Measurements from ENCODE around the gene PCSK6. TPM values are rescaled to one million over a fixed set of nuclear protein-coding genes. Genes with fewer than 3 reads are reported as not detected.

Gene PCSK6
- total RNA-seq, 1 experiment from 2014 or later: 2.9 TPM

DNA sequence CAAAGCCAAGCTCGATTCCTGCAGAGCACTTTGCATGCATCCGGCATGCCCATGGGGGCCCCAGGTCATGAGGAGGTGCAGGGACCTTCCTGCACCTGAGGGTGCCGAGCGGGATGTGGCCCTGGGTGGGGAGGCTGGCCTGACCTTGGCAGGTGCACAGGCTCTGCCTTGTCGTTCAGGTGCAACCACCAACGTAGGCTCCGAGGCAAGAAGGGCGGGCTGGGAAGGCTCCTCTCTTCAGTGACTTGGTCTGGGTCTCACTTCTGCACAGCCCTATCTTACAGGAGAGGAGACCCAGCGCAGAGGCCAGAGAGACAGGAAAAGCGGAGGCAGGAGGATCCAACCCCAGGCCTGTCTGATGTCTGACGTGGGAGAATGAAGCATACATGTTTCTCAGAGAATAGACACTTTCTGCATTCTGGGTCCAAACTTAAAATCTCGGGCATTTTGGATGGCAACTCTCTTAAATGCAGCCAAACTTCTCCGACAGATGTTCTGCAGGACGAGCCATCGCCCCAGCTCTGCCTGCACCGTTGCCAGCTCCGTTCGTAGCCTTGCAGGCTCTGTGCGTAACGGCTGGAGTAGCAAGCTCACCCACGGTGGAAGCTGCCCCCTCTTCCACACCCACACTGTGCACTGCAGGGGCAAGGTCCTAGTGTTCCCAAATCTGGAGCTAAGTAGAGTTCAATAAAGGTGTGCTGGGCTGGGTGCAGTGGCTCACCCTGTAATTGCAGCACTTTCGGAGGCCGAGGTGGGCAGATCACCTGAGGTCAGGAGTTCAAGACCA is 133.6 kb downstream of the PCSK6 start:
- DNase-seq (ENCODE audit: low spot score) (no peak), ATAC-seq (no peak)
- TF ChIP-seq FOXJ3 (CRISPR knock-in tag; IDR thresholded peaks at IDR 0.05; ENCODE audit: borderline replicate concordance): no peak
- no peak for TF ChIP-seq HMGA2 (CRISPR knock-in tag; IDR thresholded peaks at IDR 0.05)

DNA sequence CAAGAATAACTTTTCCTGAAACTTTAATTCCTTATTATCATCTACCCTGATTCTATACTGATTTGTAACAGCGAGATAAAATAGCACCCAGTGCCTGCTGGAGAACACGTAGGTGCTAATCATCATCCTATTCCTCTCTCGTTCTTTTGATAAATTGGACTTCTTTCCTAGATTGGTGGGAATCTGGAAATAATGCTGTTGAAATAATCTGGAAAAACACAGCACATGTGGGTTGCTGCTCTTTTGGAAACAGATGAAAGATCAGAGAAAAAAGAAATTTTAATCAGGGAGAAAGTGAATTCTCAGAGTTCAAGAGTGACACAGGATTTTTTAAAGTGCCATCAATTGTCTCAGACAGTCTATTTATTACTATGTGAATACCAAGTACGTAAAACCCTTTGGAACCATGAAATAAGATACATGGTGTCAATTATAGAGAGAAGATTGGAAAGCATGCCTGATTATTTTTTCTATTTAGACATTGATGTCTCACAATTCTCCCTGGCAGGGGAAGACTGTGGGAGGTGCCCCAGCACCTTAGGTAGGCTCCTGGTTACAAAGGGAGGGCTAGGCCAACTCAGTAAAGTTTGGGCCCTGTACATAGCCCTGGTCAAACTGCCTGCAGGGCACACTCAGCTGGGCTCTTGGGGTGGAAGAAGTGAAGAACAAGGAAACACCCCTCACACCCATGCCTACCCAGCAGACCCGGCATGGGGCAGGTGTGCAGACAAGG is 134.4 kb downstream of the PCSK6 start:
- Mint-ChIP-seq H3K9me3 (peaks cover 11% of the 10 kb centered on the region), H3K27me3 (ENCODE audit: low read depth) (peaks cover 3% of the 10 kb centered on the region; the same call in 1 of the 2 replicates), H3K4me1 (no peaks in the 10 kb centered on the region), H3K4me3 (no peak overlapping the region), H3K36me3 (no peaks in the 10 kb centered on the region), H3K27ac (no peak overlapping the region)
- no peak for TF ChIP-seq ZNF263 (CRISPR knock-in tag; IDR thresholded peaks at IDR 0.05; ENCODE audit: low read depth)
- ChIA-PET POLR2A (interaction anchor here (0.6 kb wide), 1 partner anchor 150 kb away, joined by 4 read pairs; no protein-coding TSS in a partner anchor), CTCF (interaction anchor here (1.3 kb wide), 1 partner anchor 34 kb away, joined by 3 read pairs; no protein-coding TSS in a partner anchor)
- ATAC-seq: no peak
- no peak for DNase-seq (ENCODE audit: low spot score)

More for the DNA sequence above, 133.6 kb downstream of the PCSK6 start:
- Mint-ChIP-seq H3K27ac (no peak overlapping the region; the same call in 1 of the 2 replicates), H3K27me3 (ENCODE audit: low read depth) (peaks cover 3% of the 10 kb centered on the region; the same call in 1 of the 2 replicates), H3K9me3 (peaks cover 11% of the 10 kb centered on the region), H3K4me1 (no peaks in the 10 kb centered on the region), H3K4me3 (no peak overlapping the region), H3K36me3 (no peaks in the 10 kb centered on the region)
- ChIA-PET POLR2A (interaction anchor here (0.6 kb wide), 1 partner anchor 150 kb away, joined by 4 read pairs; no protein-coding TSS in a partner anchor), CTCF (interaction anchor here (1.3 kb wide), 1 partner anchor 35 kb away, joined by 3 read pairs; no protein-coding TSS in a partner anchor)

DNA sequence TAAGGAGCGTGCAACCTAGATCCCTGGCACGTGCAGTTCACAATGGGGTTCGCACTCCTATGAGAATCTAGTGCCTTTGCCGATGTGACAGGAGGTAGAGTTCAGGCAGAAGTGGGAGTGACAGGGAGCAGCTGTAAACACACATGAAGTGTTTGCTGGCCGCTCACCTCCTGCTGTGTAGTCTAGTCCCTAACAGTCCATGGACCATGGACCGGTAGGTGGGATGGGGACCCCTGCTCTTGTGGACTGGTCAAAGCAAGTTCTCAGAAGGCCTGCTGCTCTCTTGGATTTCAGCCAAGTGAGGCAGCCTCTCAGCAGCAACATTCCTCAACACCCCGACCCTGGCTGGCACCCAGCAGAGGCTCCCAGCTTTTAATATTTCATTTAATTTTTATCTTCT is 136.3 kb downstream of the PCSK6 start:
- H3K36me3 Mint-ChIP-seq: no peaks in the 10 kb centered on the region
- POLR2A ChIA-PET: no interaction called here
- H3K27me3 Mint-ChIP-seq (ENCODE audit: low read depth): peaks cover 3% of the 10 kb centered on the region; the same call in 1 of the 2 replicates
- H3K9me3 Mint-ChIP-seq: peaks cover 11% of the 10 kb centered on the region
- no peak overlapping the region for H3K27ac Mint-ChIP-seq
- DNase-seq (ENCODE audit: low spot score) (no peak), ATAC-seq (no peak)
- H3K4me1 Mint-ChIP-seq: peaks cover 12% of the 10 kb centered on the region
- H3K4me3 Mint-ChIP-seq: no peak overlapping the region
- CTCF ChIA-PET: no interaction called here
- TF ChIP-seq, protein P1, sequence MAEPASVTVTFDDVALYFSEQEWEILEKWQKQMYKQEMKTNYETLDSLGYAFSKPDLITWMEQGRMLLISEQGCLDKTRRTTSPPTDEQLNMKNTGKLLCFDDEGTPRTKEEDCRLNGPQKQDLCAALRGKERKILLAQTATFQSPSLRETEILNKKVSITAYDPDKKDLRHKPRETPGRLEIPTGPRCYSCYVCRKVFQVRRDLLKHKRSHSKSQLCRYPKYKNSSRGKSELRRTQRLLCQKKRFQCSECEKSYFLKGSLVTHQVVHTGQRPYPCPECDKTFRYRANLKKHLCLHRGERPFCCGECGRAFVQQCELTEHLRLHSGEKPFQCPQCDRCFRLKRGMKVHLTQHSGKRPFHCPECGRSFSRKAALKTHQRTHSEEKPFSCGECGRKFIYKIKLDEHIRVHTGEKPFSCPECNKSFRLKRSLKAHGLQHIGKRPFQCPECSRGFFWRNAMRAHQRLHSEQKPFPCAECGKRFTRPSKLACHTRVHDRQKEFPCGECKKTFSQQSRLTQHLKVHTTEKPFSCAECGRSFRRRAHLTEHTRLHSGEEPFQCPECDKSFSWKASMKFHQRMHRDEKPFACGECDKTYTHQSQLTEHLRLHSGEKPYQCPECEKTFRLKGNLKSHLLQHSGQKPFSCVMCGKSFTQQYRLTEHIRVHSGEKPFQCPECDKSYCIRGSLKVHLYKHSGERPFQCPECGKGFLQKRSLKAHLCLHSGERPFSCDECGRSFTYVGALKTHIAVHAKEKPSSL (CRISPR knock-in tag; conservative IDR thresholded peaks at IDR 0.05): no peak
- no peak for TF ChIP-seq JUN (CRISPR knock-in tag; IDR thresholded peaks at IDR 0.05)
- TF ChIP-seq, protein P2, sequence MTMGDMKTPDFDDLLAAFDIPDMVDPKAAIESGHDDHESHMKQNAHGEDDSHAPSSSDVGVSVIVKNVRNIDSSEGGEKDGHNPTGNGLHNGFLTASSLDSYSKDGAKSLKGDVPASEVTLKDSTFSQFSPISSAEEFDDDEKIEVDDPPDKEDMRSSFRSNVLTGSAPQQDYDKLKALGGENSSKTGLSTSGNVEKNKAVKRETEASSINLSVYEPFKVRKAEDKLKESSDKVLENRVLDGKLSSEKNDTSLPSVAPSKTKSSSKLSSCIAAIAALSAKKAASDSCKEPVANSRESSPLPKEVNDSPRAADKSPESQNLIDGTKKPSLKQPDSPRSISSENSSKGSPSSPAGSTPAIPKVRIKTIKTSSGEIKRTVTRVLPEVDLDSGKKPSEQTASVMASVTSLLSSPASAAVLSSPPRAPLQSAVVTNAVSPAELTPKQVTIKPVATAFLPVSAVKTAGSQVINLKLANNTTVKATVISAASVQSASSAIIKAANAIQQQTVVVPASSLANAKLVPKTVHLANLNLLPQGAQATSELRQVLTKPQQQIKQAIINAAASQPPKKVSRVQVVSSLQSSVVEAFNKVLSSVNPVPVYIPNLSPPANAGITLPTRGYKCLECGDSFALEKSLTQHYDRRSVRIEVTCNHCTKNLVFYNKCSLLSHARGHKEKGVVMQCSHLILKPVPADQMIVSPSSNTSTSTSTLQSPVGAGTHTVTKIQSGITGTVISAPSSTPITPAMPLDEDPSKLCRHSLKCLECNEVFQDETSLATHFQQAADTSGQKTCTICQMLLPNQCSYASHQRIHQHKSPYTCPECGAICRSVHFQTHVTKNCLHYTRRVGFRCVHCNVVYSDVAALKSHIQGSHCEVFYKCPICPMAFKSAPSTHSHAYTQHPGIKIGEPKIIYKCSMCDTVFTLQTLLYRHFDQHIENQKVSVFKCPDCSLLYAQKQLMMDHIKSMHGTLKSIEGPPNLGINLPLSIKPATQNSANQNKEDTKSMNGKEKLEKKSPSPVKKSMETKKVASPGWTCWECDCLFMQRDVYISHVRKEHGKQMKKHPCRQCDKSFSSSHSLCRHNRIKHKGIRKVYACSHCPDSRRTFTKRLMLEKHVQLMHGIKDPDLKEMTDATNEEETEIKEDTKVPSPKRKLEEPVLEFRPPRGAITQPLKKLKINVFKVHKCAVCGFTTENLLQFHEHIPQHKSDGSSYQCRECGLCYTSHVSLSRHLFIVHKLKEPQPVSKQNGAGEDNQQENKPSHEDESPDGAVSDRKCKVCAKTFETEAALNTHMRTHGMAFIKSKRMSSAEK (CRISPR knock-in tag; IDR thresholded peaks at IDR 0.05; ENCODE audit: borderline replicate concordance): no peak
- no peak for TF ChIP-seq ZNF263 (CRISPR knock-in tag; IDR thresholded peaks at IDR 0.05; ENCODE audit: low read depth)
- TF ChIP-seq GTF2I (CRISPR knock-in tag; conservative IDR thresholded peaks at IDR 0.05): no peak
- no peak for TF ChIP-seq PRRX2 (CRISPR knock-in tag; IDR thresholded peaks at IDR 0.05)
- TF ChIP-seq ZNF232 (CRISPR knock-in tag; IDR thresholded peaks at IDR 0.05): no peak
- TF ChIP-seq OVOL2 (CRISPR knock-in tag; IDR thresholded peaks at IDR 0.05; ENCODE audit: borderline replicate concordance): no peak
- TF ChIP-seq, protein P3, sequence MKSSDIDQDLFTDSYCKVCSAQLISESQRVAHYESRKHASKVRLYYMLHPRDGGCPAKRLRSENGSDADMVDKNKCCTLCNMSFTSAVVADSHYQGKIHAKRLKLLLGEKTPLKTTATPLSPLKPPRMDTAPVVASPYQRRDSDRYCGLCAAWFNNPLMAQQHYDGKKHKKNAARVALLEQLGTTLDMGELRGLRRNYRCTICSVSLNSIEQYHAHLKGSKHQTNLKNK (CRISPR knock-in tag; IDR thresholded peaks at IDR 0.05): no peak
- TF ChIP-seq TEAD4 (CRISPR knock-in tag; IDR thresholded peaks at IDR 0.05): no peak
- TF ChIP-seq, protein P4, sequence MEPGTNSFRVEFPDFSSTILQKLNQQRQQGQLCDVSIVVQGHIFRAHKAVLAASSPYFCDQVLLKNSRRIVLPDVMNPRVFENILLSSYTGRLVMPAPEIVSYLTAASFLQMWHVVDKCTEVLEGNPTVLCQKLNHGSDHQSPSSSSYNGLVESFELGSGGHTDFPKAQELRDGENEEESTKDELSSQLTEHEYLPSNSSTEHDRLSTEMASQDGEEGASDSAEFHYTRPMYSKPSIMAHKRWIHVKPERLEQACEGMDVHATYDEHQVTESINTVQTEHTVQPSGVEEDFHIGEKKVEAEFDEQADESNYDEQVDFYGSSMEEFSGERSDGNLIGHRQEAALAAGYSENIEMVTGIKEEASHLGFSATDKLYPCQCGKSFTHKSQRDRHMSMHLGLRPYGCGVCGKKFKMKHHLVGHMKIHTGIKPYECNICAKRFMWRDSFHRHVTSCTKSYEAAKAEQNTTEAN (CRISPR knock-in tag; IDR thresholded peaks at IDR 0.05): no peak
- no peak for TF ChIP-seq TCF7 (CRISPR knock-in tag; IDR thresholded peaks at IDR 0.05; ENCODE audit: low read depth)
- TF ChIP-seq, protein P5, sequence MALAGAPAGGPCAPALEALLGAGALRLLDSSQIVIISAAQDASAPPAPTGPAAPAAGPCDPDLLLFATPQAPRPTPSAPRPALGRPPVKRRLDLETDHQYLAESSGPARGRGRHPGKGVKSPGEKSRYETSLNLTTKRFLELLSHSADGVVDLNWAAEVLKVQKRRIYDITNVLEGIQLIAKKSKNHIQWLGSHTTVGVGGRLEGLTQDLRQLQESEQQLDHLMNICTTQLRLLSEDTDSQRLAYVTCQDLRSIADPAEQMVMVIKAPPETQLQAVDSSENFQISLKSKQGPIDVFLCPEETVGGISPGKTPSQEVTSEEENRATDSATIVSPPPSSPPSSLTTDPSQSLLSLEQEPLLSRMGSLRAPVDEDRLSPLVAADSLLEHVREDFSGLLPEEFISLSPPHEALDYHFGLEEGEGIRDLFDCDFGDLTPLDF (CRISPR knock-in tag; IDR thresholded peaks at IDR 0.05): no peak
- TF ChIP-seq, protein P6, sequence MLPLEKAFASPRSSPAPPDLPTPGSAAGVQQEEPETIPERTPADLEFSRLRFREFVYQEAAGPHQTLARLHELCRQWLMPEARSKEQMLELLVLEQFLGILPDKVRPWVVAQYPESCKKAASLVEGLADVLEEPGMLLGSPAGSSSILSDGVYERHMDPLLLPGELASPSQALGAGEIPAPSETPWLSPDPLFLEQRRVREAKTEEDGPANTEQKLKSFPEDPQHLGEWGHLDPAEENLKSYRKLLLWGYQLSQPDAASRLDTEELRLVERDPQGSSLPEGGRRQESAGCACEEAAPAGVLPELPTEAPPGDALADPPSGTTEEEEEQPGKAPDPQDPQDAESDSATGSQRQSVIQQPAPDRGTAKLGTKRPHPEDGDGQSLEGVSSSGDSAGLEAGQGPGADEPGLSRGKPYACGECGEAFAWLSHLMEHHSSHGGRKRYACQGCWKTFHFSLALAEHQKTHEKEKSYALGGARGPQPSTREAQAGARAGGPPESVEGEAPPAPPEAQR (CRISPR knock-in tag; IDR thresholded peaks at IDR 0.05): no peak
- no peak for TF ChIP-seq CREM (CRISPR knock-in tag; IDR thresholded peaks at IDR 0.05)
